Measurements from ENCODE around the gene ITLN1.
"Not testable (repeated sequence)": the region's sequence is repeated elsewhere in the genome, so short reads cannot be mapped to it uniquely, and the experiment has no call there.

Gene ITLN1

GRCh38 chr1:160891474-160891873, 6.5 kb upstream of the ITLN1 start:
- no peak for TF ChIP-seq CTCF (IDR thresholded peaks at IDR 0.05; ENCODE audit: low read depth, low read length)
- H3K4me3 ChIP-seq (ENCODE audit: low read depth, low read length): no peak overlapping the region

GRCh38 chr1:160888926-160889325, 3.9 kb upstream of the ITLN1 start:
- no peak for TF ChIP-seq CTCF (IDR thresholded peaks at IDR 0.05; ENCODE audit: low read depth, low read length)
- no peak overlapping the region for H3K4me3 ChIP-seq (ENCODE audit: low read depth, low read length)

- no peak for TF ChIP-seq CTCF (IDR thresholded peaks at IDR 0.05; ENCODE audit: low read depth, low read length)
- no peak overlapping the region for H3K4me3 ChIP-seq (ENCODE audit: low read depth, low read length)
Measured at GRCh38 chr1:160887071-160887470, 2.1 kb upstream of the ITLN1 start.

- no peak for TF ChIP-seq CTCF (IDR thresholded peaks at IDR 0.05; ENCODE audit: low read depth, low read length)
- no peak overlapping the region for H3K4me3 ChIP-seq (ENCODE audit: low read depth, low read length)
Measured at GRCh38 chr1:160884579-160884978, 401 bp downstream of the ITLN1 start.

- H3K4me3 ChIP-seq (ENCODE audit: low read depth, low read length): no peak overlapping the region
- no peak for TF ChIP-seq CTCF (IDR thresholded peaks at IDR 0.05; ENCODE audit: low read depth, low read length)
Measured at GRCh38 chr1:160883581-160884513, 1.1 kb downstream of the ITLN1 start.

GRCh38 chr1:160882582-160882981, 2.4 kb downstream of the ITLN1 start:
- TF ChIP-seq CTCF (IDR thresholded peaks at IDR 0.05; ENCODE audit: low read depth, low read length): no peak
- H3K4me3 ChIP-seq (ENCODE audit: low read depth, low read length): no peak overlapping the region

GRCh38 chr1:160881264-160881663, 3.7 kb downstream of the ITLN1 start:
- H3K4me3 ChIP-seq (ENCODE audit: low read depth, low read length): not testable (repeated sequence)

All from WI38 (cell line).